NCI-H69 (cell line): Measurements from ENCODE around the gene HSFX2.
A peak's percentile ranks its signal among the peaks of the same experiment; 100 is the strongest.
"Not testable (repeated sequence)": the region's sequence is repeated elsewhere in the genome, so short reads cannot be mapped to it uniquely, and the experiment has no call there.

ENCODE experiments used
- DNase-seq: peaks from one replicate; lab custom pipeline; 2025; lab: John Stamatoyannopoulos, UW

The HSFX2 gene

DNA sequence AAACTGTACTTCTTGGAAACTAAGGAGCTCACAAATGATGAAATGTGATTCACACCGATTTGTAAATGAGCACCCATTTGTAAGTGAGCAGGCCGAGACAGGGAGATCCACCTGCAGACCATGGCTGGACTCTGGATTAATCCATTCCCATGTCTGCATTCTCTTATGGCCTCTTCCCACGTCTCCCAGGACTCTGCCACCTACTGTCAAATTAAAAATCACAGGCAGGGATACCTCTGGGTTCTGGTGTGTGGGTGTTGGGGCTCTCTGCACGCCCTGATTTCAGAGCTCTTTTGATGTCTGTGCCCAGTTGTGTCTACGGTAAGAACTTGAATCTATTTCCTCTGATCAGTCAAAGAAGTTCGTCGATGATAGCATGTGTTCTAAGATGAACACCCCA lies 4.1 kb downstream of the HSFX2 start:
- not testable (repeated sequence) for DNase-seq

GRCh38 chrX:149587359-149587758 lies 7.8 kb downstream of the HSFX2 start, which contains the start of gene MAGEA9B:
MAGEA9B (minus strand) TSS chrX:149587459; CDS start chrX:149583179, 4,280 bp downstream.
- DNase-seq, result not testable (repeated sequence)

GRCh38 chrX:149585631-149586030 lies 9.5 kb downstream of the HSFX2 start:
- DNase-seq, result not testable (repeated sequence)

- not testable (repeated sequence) for DNase-seq
These were observed 21.7 kb downstream of the HSFX2 start for GRCh38 chrX:149573456-149573855.

- no peak for DNase-seq
These were observed 22.4 kb downstream of the HSFX2 start for GRCh38 chrX:149572743-149573142.

- no peak for DNase-seq
These were observed 23.3 kb downstream of the HSFX2 start for GRCh38 chrX:149571770-149572169.

DNA sequence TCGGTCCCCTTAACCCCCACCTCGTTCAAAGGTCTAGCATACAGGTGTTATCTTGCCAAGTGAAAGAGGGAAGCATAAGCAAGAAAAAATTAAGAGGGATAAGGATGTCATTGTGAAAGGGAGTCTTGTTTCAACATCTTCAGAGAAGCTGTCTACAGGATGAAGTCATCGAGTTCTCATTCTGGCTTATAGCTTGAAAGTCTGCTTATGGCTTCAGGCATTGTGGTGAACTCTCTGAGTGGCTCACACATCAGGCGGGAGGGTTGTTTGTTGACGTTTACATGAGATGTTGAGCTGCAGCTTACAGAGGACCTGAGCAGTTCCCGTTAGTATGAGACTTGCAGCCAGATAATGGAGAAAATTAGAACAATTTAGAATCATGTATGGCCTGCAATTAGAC lies 24.4 kb downstream of the HSFX2 start:
- no peak for DNase-seq

DNA sequence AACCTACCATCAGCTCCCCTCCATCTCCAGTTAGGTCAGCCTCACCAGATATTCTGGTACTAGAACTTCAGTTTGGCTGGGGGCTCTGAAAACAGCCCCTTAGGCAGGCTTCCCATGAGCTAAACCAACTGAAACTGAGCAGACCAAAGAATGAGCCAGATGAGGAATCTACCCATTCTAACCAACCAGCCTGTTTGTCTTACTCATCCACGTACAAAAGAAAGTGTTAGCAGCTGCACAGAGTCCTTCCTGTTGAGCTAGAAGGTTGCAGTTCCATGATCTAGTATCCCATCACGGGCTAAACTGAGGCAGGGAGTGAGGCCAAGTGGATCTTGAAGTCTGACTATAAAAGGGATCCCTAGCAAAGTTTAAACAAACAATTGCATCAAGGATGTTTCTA lies 25.3 kb downstream of the HSFX2 start:
- no peak for DNase-seq

DNA sequence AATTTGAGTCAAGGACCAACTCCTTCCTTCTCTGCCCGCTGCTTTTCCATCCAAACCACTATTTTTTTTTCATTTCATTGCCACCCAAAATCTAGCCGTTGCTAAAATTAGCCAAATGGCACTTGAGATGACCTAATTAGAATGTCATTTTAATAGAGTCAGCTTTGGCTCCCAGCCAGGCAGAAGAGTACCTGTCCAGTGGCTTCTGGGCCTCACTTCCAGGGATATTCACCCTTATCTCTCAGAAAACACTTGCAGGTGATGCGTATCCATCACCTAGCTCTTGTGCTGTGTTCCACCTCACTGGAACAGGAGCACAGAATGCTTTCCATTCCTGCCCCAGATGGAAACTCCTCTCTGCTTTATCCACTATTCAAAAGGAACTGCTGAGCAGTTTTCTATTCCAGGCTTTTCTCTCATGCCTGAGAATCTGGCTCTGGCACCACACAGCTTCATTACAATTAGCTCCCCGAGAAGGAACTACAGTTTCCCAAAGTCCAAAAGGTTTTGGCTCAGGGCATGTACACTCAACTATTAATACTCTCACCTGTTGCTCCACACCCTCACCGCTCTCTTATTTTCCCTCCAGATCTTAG lies 26.3 kb downstream of the HSFX2 start:
- DNase-seq, result no peak

DNA sequence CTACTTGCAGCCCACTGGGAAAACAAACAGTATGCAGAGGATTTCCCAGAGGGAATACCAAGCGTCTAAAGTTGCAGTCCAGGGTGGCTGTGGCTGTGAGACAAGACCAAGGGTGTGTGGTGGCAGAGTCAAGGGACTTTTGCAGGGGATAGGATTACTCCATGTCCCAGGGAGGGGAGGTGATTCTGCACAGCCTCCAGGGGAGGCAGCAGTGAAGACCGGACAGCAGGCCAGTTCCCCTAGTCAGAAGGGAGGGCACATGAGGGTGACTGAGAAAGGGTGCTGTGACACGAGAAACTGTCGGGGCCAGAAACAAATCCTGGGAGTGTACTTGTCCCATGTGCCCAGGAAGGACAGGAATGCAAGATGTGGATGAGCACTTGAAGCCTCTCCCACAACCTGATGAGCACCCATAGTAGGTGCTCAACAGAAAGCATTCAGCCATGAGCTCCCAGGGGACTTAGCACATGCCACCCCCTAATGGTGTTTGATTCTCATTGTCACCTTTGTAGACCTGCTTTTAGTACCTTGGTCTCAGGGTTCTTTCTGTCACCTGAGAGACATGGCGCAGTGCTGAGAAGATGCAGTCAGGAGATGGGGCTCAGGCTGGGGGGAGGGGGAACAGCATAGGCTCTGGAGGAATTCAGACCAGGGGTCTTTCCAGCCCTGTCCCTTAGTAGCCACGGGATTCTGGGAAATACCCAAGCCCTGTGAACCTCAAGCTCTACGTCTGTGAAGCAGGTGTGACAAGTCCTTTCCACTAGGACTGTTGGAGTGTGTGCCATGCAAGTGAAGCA lies 27.3 kb downstream of the HSFX2 start:
- DNase-seq, result peak; percentile 8

DNA sequence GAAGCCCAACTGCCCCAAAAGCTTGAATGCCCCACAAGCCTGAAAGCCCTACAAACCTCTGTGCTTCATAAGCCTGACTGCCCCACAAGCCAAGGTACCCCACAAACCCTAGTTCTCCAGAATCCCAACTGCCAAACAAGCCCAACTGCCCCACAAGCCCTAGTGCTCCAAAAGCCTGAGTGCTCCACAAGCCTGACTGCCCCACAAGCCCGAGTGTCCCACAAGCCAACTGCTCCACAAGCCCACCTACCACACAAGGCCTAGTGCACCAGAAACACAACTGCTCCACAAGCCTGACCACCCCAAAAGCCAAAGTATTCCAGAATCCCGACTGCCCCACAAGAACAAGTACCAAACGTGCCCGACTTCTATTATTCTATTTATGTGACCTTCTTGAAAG lies 31.8 kb downstream of the HSFX2 start:
- DNase-seq, result no peak

DNA sequence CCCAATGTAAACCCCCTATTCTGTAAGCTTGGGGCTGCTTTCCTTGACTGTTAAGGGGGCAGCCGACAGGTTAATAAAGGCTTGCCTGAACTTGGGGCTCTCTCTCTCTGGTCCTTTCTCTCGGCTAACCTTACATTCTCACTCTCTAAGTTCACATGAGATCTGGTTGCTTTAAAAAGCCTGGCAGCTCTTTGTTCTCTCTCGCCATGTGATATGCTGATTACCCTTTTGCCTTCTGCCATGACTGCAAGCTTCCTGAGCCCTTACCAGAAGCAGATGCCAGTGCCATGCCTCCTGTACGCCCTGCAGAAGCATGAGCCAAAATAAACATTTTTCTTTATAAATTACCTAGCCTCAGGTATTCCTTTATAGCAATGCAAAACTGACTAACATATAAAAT lies 39.9 kb downstream of the HSFX2 start:
- not testable (repeated sequence) for DNase-seq

- not testable (repeated sequence) for DNase-seq
These were observed 43.2 kb downstream of the HSFX2 start for GRCh38 chrX:149551939-149552248.

DNA sequence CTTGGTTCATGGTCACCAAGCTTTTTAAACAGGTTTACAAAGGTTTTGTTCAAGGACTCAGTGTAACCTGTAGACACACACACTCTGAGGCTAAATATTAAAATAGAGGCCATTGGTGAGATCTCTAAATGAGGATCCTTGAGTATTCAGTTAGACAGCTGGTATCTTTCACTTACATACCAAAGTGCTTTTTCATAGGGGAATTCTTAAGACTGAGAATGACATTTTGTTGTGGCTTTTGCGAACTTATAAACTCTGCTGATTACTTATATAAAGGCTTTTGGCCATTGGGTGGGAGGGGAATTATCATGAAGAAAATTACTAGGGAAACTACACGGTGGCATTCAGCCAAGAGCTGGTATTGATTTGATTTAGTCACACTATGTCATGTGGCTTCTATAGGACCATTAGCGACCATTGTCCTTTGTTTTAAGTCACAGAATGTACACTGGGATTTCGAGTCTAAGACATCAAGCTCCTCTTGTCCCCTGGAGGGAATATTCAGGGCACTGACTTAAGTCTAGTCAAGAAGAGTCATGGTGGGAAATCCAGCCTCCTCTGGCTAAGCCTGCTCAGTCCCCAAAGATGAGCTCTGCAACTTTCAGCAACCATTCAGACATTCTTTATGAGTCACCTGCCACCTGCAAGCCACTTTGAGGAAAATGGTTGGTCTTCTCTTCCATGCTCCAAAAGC lies 43.7 kb downstream of the HSFX2 start:
- not testable (repeated sequence) for DNase-seq

- not testable (repeated sequence) for DNase-seq
These were observed 44.7 kb downstream of the HSFX2 start for GRCh38 chrX:149550454-149550853.

DNA sequence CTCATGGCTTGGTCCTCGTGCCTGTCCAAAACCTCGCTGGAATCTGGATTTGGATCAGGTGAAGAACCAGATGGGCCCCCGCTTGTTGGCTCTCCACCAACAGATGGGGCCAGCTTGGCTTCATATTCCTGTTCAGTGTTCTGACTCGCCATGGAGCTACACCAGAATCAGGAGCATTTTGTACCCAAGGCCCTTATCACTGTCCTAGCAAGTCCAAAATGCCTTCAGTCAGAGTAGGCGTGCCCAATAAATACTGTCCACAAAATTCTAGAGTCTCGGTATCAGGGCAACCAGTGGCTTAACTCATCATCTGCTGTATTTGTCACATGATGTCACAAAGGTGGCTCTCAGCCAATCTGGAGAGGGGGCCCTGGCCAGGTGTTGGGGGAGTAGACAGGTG lies 45.4 kb downstream of the HSFX2 start, which contains the start of gene HSFX3:
HSFX3 (minus strand) TSS at position 224 of the 400 bp plus-strand sequence; CDS start at position 152, 72 bp downstream.
- DNase-seq, result not testable (repeated sequence)

- DNase-seq, result not testable (repeated sequence)
These were observed 47.3 kb downstream of the HSFX2 start for GRCh38 chrX:149547782-149548181.

DNA sequence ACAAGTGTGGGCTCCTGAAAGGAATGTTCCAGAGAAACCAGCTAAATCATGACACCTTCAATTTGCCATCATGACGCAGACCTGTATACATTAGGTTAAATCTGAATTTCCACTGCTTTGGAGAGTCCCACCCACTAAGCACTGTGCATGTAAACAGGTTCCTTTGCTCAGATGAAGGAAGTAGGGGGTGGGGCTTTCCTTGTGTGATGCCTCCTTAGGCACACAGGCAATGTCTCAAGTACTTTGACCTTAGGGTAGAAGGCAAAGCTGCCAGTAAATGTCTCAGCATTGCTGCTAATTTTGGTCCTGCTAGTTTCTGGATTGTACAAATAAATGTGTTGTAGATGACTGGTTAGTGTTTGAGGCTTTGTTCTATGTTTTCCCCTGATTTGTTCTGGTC lies 48.2 kb downstream of the HSFX2 start:
- not testable (repeated sequence) for DNase-seq

DNA sequence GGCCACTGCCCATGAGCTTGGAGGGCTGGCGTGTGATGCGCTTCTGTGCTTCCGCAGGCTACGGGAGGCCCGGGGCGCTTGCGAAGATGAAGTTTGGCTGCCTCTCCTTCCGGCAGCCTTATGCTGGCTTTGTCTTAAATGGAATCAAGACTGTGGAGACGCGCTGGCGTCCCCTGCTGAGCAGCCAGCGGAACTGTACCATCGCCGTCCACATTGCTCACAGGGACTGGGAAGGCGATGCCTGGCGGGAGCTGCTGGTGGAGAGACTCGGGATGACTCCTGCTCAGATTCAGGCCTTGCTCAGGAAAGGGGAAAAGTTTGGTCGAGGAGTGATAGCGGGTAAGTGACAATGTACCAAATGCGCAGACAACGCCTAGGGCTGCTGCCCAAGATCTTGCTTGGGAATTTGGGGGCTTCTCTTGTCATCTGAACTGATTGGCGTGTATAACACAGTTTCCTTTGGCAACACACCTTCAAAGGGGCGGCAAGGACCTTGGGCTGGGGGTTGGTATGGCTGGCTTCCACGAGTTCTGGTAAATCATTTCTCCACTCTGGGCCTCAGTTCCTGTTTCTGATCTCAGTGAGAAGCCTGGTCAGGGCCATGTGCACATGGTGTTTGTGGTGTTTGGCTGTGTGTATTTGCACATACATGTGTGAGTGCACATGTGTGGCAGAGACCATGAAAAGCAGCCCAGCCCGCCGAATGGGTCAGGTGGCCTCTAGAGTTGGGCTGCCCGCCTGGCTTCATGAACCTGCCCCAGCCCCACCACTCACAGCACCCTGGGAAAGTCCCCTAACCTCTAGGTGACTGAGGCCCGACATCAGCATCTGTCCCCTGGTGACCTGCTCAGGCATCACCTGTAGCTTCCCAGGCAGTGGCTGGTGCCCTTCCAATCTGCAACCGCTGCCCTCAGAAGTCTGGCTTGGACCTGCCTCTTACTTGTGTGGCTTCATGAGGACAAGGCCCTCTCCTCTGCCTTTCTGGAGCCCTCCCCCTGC lies 49.3 kb downstream of the HSFX2 start:
- not testable (repeated sequence) for DNase-seq
